ENCODE measurements around the gene TSHZ2. TPM values are rescaled to one million over a fixed set of nuclear protein-coding genes. Genes with fewer than 3 reads are reported as not detected.

TSHZ2 gene
- total RNA-seq, 6 experiments from 2014 or later, result 14.2 to 28.1 (median 21.0) TPM

GRCh38 chr20:53171065-53171464 is 198.9 kb downstream of the TSHZ2 start:
- intact Hi-C loops (cut with DNase I), result no loop called here
- DNase-seq (no peak), ATAC-seq (no peak)
- no peak overlapping the region for H3K27ac ChIP-seq
- no peak overlapping the region for H3K4me3 ChIP-seq
- no peaks in the 10 kb centered on the region for H3K4me1 ChIP-seq
- TF ChIP-seq CTCF (IDR thresholded peaks at IDR 0.05), result no peak
- no peak for TF ChIP-seq POLR2A (IDR thresholded peaks at IDR 0.05)
- H3K36me3 ChIP-seq, result no peaks in the 10 kb centered on the region
- WGBS (ENCODE audit: insufficient coverage, low coverage, low lambda C conversion rate, missing lambda C conversion rate), result 83% methylated on average over 6 of the region's 6 CpGs
- H3K9me3 ChIP-seq, result no peaks in the 10 kb centered on the region
- H3K27me3 ChIP-seq, result no peaks in the 10 kb centered on the region

DNA sequence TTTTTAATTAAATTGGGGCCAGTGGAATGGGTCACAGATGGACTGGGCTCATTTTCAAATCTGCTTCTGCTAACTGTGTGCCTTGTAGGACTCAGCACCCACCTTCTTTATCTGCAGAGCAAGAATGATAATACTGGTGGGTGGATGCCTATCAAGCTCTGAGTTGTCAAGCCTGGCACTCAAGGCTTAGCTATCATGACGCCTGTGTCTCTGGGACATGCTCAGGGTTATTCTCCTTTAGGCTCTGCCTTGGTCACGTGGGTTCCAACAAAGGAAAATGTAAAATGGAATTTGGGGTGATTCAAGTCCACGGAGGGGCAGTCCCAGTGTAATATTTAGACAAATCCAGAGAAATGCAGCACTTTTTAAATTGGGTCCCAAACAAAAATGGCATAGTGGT is 202.3 kb downstream of the TSHZ2 start:
- H3K36me3 ChIP-seq, result peaks cover 0 to 3% (median 0%) of the 10 kb centered on the region in 4 donors
- H3K9me3 ChIP-seq, result no peaks in the 10 kb centered on the region
- no peak for DNase-seq
- no peak overlapping the region for H3K4me3 ChIP-seq
- no peaks in the 10 kb centered on the region for H3K27me3 ChIP-seq
- H3K27ac ChIP-seq, result no peak overlapping the region
- WGBS (ENCODE audit: insufficient coverage, low coverage, low lambda C conversion rate, missing lambda C conversion rate), result 88% methylated on average over 3 of the region's 3 CpGs
- no peaks in the 10 kb centered on the region for H3K4me1 ChIP-seq
- no peak for TF ChIP-seq POLR2A (IDR thresholded peaks at IDR 0.05)
- no peak for TF ChIP-seq CTCF (IDR thresholded peaks at IDR 0.05)
- ATAC-seq, result no peak
- intact Hi-C loops (cut with DNase I), result no loop called here

- peaks cover 0 to 3% (median 0%) of the 10 kb centered on the region in 4 donors for H3K36me3 ChIP-seq
- DNase-seq (no peak), ATAC-seq (peak in 1 of 4 donors; percentile 29)
- WGBS (ENCODE audit: insufficient coverage, low coverage, low lambda C conversion rate, missing lambda C conversion rate), result 74% methylated on average over 5 of the region's 12 CpGs
- H3K27me3 ChIP-seq, result no peaks in the 10 kb centered on the region
- H3K4me1 ChIP-seq, result no peaks in the 10 kb centered on the region
- no peak for TF ChIP-seq POLR2A (IDR thresholded peaks at IDR 0.05)
- no peak for TF ChIP-seq CTCF (IDR thresholded peaks at IDR 0.05)
- no peak overlapping the region for H3K4me3 ChIP-seq
- no peaks in the 10 kb centered on the region for H3K9me3 ChIP-seq
- no peak overlapping the region for H3K27ac ChIP-seq
- intact Hi-C loops (cut with DNase I), result no loop called here
Observed at GRCh38 chr20:53175135-53175780, 203.1 kb downstream of the TSHZ2 start.

GRCh38 chr20:53176134-53176533 is 204.0 kb downstream of the TSHZ2 start:
- intact Hi-C loops (cut with DNase I), result no loop called here
- no peaks in the 10 kb centered on the region for H3K27me3 ChIP-seq
- no peak for DNase-seq
- 28% methylated on average over 3 of the region's 3 CpGs for WGBS (ENCODE audit: insufficient coverage, low coverage, low lambda C conversion rate, missing lambda C conversion rate)
- no peak overlapping the region for H3K4me3 ChIP-seq
- H3K27ac ChIP-seq, result no peak overlapping the region
- no peaks in the 10 kb centered on the region for H3K4me1 ChIP-seq
- peaks cover 0 to 3% (median 0%) of the 10 kb centered on the region in 4 donors for H3K36me3 ChIP-seq
- no peak for ATAC-seq
- no peak for TF ChIP-seq CTCF (IDR thresholded peaks at IDR 0.05)
- no peak for TF ChIP-seq POLR2A (IDR thresholded peaks at IDR 0.05)
- no peaks in the 10 kb centered on the region for H3K9me3 ChIP-seq
